Brain microvascular endothelial cell (primary cell): ENCODE data around the gene PECR.

ENCODE experiments used
- DNase-seq: peaks from one replicate; pipeline ENCODE4 v3.0.0-alpha.2; 2020
- H3K27ac ChIP-seq: fragments of 250-450 bp; sonication (Bioruptor Pico); 2 replicates; pipeline ENCODE4 v1.5.1; 2020; ENCODE audit warnings: mild to moderate bottlenecking, moderate library complexity
- H3K27me3 ChIP-seq: fragments of 250-450 bp; sonication (Bioruptor Pico); replicated peaks from 2 replicates; pipeline ENCODE4 v1.5.1; 2020; ENCODE audit warnings: mild to moderate bottlenecking
- H3K36me3 ChIP-seq: fragments of 250-450 bp; sonication (Bioruptor Pico); replicated peaks from 2 replicates; pipeline ENCODE4 v1.5.1; 2020; ENCODE audit warnings: mild to moderate bottlenecking
- H3K4me3 ChIP-seq: 2 replicates; pipeline ENCODE4 v1.5.1; 2011; ENCODE audit warnings: low read depth, mild to moderate bottlenecking, control low read depth, low read length, moderate library complexity
- CTCF ChIP-seq: IDR thresholded peaks from 2 replicates; pipeline ENCODE4 v1.5.1; 2011; ENCODE audit warnings: low read depth, mild to moderate bottlenecking, moderate library complexity, low read length, control low read depth, inconsistent platforms; ENCODE audit errors: missing control alignments
- in situ Hi-C: cut with HindIII; loops from 2 replicates; pipeline ENCODE4 v1.10.0; 2017; ENCODE audit warnings: low sequenced_read_pairs, low pct_ligation_motif_present

Gene PECR

DNA sequence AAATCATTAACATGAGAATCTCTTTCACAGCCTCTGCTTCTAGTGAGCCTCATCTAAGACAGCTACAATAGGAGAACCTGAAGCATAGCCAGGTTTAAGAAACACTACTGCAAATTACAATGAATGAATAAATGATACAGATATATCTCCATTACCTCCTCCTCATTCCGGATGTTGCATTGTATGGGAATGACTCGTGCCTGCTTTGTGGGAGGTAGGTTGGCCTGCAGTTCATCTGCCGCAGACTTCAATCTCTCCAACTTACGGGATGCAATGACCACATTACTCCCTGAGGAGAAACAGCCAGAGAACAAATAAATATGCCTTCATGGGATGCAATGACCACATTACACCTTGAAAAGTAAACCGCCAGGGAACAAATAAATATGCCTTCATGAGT lies 15.4 kb downstream of the PECR start:
- Histone ChIP-seq H3K36me3 (no peaks in the 10 kb centered on the region), H3K27me3 (no peaks in the 10 kb centered on the region), H3K4me3 (no peak overlapping the region), H3K27ac (no peak overlapping the region)
- in situ Hi-C loops: no loop called here
- DNase-seq: peak; percentile 64
- TF ChIP-seq CTCF: no peak

- no peak for DNase-seq
- H3K27ac ChIP-seq: no peak overlapping the region
- no peak for TF ChIP-seq CTCF
- no peaks in the 10 kb centered on the region for H3K36me3 ChIP-seq
- no peak overlapping the region for H3K4me3 ChIP-seq
- in situ Hi-C loops: no loop called here
- H3K27me3 ChIP-seq: no peaks in the 10 kb centered on the region
Observed at GRCh38 chr2:216064665-216065064, 16.9 kb downstream of the PECR start.

DNA sequence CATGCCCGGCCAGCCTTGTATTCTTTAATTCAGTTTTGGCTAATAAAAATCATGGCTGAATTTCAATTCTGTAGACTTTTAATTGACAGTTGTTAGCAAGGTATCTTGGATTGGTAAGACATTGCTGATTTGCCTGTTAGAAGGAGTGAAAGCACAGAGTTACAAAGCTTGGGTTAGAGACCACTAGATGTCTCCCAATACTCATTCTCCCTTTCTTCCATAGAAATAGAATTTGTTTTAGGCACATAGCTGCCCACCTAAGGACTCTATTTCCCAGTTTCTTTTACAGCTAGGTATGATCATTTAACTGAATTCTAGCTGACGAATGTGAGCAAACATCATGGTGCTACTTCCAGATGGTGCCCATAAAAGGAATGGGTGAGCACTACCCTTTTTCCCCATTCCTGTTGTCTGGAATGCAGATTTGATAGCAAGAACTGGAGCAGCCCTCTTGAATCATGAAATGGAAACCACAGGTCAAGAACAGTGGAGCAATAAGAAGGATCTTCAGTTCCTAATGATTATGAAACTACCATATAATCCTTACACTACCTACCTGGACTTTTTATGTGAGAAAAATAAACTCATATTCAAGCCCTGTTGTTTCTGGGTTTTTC lies 17.5 kb downstream of the PECR start:
- in situ Hi-C loops: no loop called here
- Histone ChIP-seq H3K27me3 (no peaks in the 10 kb centered on the region), H3K4me3 (no peak overlapping the region), H3K36me3 (no peaks in the 10 kb centered on the region), H3K27ac (no peak overlapping the region)
- no peak for TF ChIP-seq CTCF
- no peak for DNase-seq

DNA sequence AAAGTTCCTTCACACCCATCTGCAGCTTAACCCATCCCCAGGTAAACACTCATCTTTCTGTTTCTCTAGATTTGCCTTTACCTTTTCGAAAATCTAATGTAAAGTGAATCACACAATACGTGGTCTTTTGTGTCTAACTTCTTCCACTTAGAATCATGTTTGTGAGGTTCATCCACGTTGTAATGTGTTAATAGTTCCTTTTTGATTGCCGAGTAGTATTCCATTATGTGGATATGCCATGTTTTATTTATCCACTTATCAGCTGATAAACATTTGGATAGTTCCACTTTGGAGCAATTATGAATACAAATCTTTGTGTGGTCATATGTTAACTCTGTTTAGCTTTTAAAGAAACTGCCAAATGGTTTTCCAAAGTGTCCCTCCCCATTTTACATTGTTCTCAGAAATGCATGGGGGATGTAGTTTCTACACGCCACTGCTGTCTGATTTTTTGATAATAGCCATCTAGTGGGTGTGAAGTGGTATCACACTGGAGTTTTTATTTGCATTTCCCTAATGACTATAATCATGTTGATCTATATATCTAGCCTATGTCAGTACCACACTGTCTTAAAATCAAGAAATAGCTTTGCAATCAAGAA lies 22.3 kb downstream of the PECR start:
- in situ Hi-C loops: no loop called here
- no peak for DNase-seq
- Histone ChIP-seq H3K27ac (no peak overlapping the region), H3K36me3 (no peaks in the 10 kb centered on the region), H3K4me3 (no peak overlapping the region), H3K27me3 (no peaks in the 10 kb centered on the region)
- peak; percentile 26 for TF ChIP-seq CTCF

DNA sequence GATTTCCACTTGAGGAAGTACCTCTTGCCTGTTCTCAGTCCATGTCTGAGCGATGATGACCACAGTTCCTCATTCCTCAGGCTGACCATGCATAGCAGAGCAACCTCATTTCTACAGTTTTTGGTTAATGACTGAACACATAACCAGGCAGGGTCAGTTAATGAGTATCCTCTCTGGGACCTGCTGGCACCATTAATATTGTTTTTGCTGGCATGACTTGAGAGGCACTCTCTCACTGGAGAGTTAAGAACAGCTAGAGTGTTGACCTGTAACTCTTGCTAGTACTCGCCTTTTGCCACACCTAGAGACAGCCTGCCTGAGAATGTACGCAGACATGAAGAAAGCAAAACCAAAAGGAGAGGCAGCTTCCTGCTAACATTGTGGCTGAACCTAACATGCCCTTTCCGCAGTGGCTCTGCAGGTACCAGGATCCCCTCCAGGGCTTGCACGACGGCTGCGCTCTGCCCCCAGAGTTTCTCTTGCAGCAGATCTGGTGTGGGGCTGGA lies 23.9 kb downstream of the PECR start:
- Histone ChIP-seq H3K27me3 (no peaks in the 10 kb centered on the region), H3K4me3 (no peak overlapping the region), H3K27ac (no peak overlapping the region), H3K36me3 (no peaks in the 10 kb centered on the region)
- DNase-seq: peak; percentile 51
- in situ Hi-C loops: no loop called here
- TF ChIP-seq CTCF: no peak
